CMK (cell line): ENCODE data around the gene NEK1.
A peak's percentile ranks its signal among the peaks of the same experiment; 100 is the strongest.

Experiments used
- DNase-seq: peaks from one replicate; pipeline ENCODE4 v3.0.0-alpha.2; 2010; ENCODE audit warnings: low read depth

The NEK1 gene

DNA sequence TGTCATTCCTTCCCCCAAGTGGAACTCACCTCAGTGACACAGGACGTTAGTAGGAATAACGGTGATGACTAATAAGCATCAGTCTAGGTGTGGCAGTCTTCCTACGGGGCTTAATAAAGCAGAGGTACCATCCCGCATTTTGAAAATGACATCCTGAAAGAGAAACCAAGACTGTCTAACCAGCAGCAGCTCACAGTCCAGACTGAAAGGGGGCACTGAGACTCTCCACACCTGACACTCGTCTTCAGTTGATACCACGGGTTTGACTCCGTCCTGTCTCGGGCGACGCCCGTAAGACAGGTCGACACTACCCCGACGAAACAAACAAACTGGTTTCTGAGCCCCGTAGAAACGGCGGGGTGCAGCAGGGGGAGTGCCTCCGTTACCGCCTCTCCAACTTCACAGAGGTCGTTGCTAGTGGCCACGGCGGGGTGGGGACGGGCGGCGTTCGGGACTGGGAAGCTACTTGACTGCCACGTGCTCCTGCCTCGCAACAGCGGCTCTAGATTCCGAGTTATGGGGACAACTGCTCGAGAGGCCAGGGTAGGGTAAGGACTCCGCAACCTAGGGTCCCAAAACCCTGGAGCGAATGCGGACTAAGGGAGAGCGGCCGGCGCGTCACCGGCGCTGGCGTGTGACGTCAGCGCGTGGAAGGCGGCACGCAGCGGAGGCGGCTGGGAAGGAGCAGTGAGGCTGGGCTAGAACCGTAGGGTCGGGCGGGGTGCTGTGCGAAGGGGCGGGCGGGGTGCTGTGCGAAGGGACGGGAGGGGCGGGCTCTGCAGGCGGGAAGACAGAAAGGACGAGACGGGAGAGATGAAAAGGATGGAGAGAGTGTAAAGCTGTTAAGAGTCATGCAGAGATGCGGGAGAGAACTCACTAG, at the start of gene NEK1:
Gene NEK1 (minus strand): TSS at position 593 of the 880 bp plus-strand sequence. CDS start 9,953 bp downstream, outside the sequence.
- peak; percentile 57 for DNase-seq

GRCh38 chr4:169661761-169662160, 49.4 kb upstream of the NEK1 start:
- no peak for DNase-seq

- DNase-seq, result no peak
Observed at GRCh38 chr4:169660929-169661328, 48.5 kb upstream of the NEK1 start.

DNA sequence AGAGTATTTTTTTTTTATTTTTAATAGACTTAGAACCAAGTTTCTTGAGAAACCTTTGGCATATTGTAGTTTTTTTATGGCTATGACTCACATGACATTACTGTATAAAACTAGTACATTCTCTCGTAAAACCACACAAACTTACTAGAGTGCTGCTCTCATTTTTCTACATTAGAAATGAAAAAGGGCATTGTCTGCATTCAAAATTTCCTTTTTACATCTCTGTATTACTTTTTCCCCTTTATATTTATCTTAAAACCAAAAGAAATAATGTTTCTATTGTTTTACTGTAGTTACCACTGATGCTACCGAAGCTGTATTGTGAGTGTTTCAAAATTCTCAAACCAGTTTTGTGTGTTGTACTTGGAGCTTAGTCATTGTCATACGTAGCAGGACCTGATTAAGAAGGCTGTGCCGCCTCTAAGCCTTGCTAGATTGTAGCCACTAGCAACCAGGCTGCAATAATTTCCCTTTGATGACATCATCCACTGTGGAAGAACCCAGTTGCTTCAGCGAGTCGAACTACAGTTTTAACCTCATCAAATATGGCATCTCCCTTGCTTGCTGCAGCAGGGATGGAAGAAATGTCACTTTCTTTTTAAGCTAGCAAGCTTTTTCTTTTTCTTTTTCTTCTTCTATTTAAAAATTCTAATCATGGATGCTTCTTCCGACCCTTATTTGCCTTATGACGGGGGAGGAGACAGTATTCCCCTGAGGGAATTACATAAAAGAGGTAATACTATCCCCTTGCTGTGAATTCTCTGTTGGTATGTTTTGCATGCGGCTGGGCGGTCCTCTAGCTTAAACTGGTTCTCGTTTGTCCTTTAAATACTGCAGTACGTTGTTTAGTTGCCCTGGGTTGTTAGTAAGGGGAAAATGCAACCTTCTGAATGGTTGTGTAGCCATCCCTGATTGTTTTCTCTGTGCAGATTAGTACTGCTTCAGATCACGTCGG, 47.6 kb upstream of the NEK1 start:
- peak; percentile 69 for DNase-seq

- DNase-seq, result no peak
Observed at GRCh38 chr4:169658975-169659715, 46.8 kb upstream of the NEK1 start.

DNA sequence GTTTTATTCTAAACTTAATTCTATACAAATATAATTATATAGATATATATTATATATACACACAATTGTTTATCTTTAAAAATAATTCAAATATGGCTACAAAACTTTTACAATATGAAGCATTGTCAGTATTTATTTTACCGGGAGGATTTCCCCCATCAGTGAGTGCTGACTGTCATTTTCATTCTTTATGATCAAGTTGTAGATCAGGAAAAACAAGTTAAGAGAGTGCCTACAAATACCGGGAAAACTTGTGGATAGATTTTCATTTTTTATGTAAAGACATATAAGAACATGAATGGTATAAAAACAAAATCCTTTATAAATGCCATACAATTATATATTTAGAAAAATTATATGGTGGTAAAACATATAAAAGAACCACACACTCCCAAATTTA, 45.8 kb upstream of the NEK1 start:
- no peak for DNase-seq

- DNase-seq, result no peak
Observed at GRCh38 chr4:169657470-169658107, 45.2 kb upstream of the NEK1 start.

DNA sequence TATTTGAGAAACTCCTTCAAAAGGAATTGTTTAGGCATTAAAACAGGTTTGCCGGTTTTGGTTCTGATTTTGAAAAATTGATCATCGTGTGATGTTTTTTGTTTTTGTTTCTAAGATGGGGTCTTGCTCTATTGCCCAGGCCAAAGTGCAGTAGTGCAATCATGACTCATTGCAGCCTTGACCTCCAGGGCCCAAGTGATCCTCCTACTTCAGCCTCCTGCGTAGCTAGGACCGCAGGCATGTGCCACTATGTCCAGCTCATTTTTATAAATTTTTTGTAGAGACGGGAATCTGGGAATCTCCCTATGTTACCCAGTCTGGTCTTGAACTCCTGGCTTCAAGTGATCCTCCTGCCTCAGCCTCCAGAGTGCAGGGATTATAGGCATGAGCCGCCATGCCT, 43.0 kb upstream of the NEK1 start:
- no peak for DNase-seq

DNA sequence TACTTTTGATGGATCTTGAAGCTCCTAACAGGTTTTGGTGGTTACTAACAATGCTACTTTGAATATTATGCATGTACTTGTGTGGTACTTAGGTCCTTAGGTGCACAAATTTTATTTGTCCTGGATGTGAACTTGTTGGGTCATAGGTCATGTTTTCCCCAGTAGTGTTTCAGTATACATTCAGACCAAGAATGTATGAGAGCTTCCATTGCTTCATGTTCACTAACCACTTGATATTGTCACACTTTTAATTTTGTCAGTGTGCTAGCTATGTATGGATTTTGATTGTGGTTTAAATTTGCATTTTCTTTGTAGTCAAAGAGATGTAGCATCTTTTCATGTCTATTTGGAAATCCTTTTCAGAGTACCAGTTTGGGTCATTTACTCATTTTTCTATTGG, 40.2 kb upstream of the NEK1 start:
- DNase-seq, result no peak

GRCh38 chr4:169650227-169650936, 38.0 kb upstream of the NEK1 start:
- DNase-seq, result no peak

DNA sequence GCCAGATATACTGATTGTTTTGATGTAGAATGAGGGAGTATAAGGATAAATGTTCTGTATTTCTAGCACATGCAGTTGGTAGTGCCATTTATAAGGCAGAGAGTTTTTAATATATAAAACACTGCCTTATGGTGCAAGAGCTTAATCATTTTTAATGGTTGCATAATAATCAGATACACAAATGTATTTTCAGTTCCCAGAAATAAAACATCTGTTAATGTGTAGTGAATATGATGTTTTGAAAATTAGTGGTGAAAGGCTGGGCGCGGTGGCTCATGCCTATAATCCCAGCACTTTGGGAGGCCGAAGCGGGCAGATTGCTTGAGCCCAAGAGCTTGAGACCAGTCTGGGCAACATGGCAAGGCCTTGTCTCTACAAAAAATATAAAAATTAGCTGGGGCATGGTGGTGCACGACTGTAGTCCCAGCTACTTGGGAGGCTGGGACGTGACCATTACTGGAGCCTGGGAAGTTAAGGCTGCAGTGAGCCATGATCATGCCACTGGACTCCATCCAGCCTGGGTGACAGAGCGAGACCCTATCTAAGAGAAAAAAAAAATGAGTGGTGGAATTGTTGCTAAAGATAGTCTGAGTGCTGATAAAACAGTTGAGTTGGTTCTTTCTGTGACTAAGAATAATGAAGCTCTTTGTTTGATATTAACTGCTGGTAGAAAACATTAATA, 37.3 kb upstream of the NEK1 start:
- no peak for DNase-seq

DNA sequence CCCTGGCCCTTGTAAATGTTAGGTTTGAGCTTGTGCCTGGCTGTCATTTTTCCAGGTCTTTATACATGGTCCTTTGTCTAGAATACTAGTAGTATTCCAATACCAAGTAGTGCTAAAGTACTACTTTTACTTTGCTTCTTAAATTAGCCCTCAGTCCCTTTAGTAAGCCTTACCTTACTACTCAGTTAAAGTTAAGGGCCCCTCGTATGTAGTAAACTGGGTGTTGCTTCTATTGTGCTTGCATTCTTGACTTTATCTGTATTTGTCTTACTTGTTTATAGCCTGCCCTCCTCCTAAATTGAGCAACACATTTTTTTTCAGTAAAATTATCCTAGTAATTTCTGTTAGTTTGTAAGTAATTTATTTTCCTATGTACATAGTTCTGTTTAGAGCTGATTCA, 33.2 kb upstream of the NEK1 start:
- no peak for DNase-seq

DNA sequence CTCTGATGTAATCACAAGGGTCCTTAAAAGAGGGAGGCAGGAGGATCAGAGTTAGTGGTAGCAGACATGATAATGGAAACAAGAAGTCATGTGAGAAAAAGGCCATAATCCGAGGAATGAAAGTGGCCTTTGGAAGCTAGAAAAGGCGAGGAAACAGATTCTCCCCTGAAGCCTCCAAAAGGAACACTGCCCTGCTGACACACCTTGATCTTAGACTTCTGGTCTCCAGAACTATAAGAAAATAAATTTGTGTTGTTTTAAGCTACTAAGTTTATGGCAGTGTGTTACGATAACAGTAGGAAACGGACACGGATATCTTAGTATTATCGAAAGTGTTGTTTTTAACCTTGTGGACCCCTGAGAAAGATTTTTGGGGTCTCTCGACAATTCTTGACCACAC, 32.4 kb upstream of the NEK1 start:
- no peak for DNase-seq

- no peak for DNase-seq
Observed at GRCh38 chr4:169640261-169640870, 28.0 kb upstream of the NEK1 start.

DNA sequence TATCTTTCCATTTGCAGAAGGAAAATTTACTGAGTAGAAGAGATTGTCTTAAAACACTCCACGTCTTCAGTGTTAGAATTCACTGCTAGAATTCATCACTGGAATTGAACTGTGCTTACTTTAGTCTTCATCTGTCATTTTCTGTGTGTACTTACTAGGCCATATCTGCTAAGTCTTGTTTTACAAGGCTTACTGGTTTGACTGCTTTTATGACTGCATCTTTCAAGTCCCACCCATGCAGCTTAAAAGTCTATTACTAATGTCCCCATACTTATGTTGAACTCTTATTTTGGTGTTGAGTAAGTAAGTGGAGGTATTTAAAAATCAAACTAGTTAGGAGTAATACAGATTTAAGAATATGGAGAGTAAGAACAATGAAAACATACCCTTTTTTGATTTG, 22.6 kb upstream of the NEK1 start:
- DNase-seq, result no peak

- DNase-seq, result no peak
Observed at GRCh38 chr4:169632896-169633295, 20.5 kb upstream of the NEK1 start.

DNA sequence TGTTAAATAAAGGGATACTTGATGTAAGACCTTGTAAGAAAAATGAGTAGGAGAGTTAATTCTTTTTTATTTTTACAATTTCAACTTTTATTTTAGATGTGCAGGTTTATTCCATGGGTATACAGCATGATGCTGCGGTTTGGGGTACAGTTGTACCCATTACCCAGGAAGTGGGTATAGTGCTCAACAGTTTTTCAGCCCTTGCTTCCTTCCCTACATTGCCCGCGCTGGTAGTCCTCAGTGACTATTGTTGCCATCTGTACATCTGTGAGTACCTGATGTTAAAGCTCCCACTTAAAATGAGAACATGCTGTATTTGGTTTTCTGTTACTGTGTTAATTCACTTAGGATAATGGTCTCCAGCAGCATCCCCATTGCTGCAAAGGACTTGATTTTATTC, 17.7 kb upstream of the NEK1 start:
- no peak for DNase-seq

DNA sequence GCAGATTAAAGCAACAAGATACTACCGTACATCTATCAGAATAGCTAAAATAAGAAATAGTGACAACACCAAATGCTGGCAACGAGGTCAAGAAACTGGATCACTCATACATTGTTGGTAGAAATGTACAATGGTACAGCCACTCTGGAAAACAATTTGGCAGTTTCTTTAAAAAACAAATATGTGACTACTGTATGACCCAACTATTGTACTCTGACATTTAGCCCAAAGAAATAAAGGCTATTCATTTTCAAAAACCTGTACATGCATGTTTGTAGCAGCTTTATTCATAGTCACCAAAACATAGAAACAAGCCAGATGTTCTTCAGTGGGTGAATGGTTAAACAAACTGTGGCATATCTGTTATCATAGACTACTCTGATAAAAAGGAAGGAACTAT, 16.2 kb upstream of the NEK1 start:
- no peak for DNase-seq

- DNase-seq, result no peak
Observed at GRCh38 chr4:169627307-169627706, 14.9 kb upstream of the NEK1 start.
